GM19455 (cell line): Measurements from ENCODE around the gene CDC123.
"Not testable (repeated sequence)": the region's sequence is repeated elsewhere in the genome, so short reads cannot be mapped to it uniquely, and the experiment has no call there.

ENCODE experiments used
- ATAC-seq: cut with Tn5 transposase; IDR thresholded peaks from one replicate; pipeline ENCODE4 v1.9.1; 2021; ENCODE audit not compliant: unreplicated experiment

CDC123 gene

GRCh38 chr10:12189426-12189825 is 6.6 kb upstream of the CDC123 start:
- no peak for ATAC-seq

- ATAC-seq, result no peak
These were observed 4.3 kb upstream of the CDC123 start for GRCh38 chr10:12191715-12192114.

DNA sequence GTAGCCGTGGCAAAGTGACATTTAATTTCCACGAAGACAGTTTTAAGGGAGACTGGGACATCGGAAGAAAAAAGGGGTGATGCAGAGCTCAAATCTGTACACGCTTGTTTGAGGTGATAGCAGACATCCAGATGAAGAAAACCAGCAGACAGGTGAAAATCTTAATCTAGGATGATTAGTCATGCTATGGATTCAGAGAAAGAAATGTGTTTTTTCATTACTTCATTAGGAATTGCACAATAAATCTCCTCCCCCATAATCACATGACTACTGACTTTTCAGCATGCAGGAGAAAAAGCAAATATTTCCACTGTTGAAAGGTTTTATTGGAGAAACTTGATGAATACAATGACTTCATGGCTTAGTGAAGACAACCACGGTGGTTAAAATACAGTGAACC is 2.8 kb upstream of the CDC123 start:
- ATAC-seq, result no peak

GRCh38 chr10:12194752-12195271 is 1.2 kb upstream of the CDC123 start:
- ATAC-seq, result no peak

DNA sequence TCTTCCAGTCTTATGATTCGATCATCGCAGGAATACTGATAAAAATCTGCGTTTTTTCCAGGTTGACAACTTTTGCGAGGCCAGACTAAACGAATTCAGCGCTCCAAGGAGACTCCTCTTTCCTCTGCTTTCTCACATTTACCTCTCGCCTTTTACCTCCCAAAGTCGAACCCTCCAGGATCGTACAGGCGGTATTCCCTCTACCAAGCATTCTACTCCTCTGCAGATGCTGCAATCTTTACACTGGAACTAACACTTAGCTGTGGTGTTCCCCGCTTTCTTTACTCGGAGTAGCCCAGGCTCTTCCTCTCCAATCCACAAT is 746 bp upstream of the CDC123 start:
- peak; percentile 3 for ATAC-seq

GRCh38 chr10:12196531-12197211 is 683 bp downstream of the CDC123 start:
- no peak for ATAC-seq

DNA sequence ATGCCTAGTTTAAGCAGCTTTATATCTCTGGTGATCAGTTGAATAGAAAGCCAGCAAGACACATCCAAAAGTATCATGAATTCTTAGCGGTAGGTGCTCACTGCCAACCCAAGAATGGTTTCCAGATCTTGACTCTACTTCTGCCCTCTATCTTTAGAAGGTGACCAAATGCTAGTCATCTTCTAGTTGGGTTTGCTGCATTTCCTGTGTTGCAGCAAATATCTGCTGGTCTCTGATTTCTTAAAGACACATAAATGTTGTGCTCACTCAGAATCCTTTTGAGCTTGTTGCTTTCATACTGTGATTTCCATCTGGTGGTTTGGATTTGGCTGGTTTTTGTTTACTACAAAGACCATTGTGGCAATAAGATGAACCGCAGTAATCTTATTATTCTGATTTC is 2.2 kb downstream of the CDC123 start:
- no peak for ATAC-seq

GRCh38 chr10:12200850-12201249 is 4.9 kb downstream of the CDC123 start:
- no peak for ATAC-seq

- no peak for ATAC-seq
These were observed 5.6 kb downstream of the CDC123 start for GRCh38 chr10:12201543-12201942.

- no peak for ATAC-seq
These were observed 6.2 kb downstream of the CDC123 start for GRCh38 chr10:12202226-12202625.

GRCh38 chr10:12205082-12205481 is 9.1 kb downstream of the CDC123 start:
- ATAC-seq, result no peak

DNA sequence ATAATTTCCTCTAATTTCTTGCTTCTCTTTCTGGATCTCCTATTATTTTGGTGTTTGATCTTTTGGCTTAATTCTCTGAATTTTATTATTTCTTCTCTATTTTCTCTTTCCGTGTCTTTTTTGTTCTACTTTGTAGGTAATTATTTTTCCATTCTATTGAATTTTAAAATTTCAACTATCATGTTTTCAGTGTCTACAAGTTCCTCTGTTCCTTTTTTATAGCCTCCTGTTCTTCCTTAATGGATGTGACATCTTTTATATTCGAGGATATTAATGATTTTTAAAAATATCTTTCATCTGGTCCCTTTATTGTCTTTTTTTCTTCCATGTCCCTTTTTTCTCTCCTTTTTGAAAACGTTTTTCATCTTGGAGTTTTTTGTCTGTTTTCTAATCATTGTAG is 11.1 kb downstream of the CDC123 start:
- no peak for ATAC-seq

- ATAC-seq, result no peak
These were observed 12.5 kb downstream of the CDC123 start for GRCh38 chr10:12208460-12208859.

DNA sequence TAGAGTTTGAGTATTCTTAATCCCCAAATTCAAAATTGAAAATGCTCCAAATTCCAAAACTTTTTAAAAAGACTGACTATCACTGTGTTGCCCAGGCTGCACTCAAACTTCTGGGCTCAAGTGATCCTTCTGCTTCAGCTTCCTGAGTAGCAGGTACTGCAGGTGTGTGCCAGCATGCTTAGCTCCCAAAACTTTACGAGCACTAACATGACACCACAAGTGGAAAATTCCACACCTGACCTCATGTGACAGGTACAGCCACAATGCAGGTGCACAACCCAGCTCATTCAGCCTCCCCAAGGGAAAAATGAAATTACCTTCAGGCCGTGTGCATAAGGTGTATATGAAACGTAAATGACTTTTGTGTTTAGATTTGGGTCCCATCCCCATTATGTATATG is 16.5 kb downstream of the CDC123 start:
- ATAC-seq, result no peak

DNA sequence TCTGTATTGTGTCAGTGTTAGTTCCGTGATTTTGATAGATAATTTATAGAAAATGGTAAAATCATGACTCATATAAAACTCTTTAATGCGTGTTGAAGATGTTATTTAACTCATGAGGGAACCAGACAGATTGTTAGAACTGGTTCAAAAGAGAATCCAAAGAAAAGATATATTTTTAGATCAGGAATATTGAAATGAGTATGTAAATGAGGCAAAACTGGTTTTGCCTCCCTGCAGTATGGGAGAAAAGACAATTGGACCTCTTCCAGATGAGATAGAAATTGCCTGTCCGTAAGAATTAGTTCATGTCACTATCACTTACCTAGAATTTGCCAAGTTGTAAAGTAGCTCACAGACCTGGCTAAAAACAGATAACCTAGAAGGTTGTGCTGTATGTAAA is 17.6 kb downstream of the CDC123 start:
- ATAC-seq, result no peak

GRCh38 chr10:12214093-12214492 is 18.1 kb downstream of the CDC123 start:
- no peak for ATAC-seq

GRCh38 chr10:12214763-12215218 is 18.8 kb downstream of the CDC123 start:
- ATAC-seq, result no peak

DNA sequence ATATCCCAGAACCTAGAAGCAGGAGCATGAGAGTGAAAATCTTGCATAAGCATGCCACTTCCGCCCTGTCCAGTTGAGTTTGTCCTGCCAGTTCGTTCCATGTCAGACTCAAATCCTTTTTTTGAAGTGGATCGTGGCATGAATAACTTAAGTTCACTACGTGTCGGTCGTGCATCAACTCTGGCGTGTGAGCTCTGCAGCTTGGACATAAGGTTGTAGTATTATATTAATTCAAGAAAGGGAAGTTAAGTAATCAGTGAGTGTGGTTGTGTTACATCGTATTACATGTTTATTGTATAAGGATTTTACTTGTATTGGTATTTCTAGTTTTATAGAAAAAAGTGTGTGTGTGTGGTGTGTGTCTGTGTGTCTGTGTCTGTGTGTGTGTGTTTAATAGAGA is 23.0 kb downstream of the CDC123 start:
- ATAC-seq, result no peak

GRCh38 chr10:12221323-12222298 is 25.6 kb downstream of the CDC123 start:
- no peak for ATAC-seq

GRCh38 chr10:12225444-12225843 is 29.5 kb downstream of the CDC123 start:
- no peak for ATAC-seq

DNA sequence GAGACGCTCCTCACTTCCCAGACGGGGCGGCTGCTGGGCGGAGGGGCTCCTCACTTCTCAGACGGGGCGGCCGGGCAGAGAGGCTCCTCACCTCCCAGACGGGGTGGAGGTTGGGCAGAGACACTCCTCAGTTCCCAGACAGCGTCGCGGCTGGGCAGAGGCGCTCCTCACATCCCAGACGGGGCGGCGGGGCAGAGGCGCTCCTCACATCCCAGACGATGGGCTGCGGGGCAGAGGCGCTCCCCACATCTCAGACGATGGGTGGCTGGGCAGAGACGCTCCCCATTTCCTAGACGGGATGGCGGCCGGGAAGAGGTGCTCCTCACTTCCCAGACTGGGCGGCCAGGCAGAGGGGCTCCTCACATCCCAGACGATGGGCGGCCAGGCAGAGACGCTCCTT is 30.4 kb downstream of the CDC123 start:
- not testable (repeated sequence) for ATAC-seq

DNA sequence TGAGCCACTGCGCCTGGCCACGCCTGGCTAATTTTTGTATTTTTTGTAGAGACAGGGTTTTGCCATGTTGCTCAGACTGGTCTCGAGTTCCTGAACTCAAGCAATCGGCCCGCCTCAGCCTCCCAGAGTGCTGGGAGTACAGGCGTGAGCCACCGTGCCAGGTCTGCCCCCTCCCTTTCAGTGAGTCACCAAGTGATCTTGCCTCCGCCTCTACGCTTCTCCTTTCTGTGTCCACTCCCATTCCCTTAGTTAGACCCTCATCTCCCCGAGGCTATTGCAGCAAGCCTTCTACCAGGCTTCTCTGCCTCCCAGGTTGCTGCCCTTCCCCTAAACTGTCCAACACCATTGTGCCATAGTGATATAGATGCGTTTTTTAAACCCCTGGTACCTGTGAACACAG is 32.9 kb downstream of the CDC123 start:
- ATAC-seq, result no peak
